ENCODE results near the gene RFTN2.
"Not testable (repeated sequence)": the region's sequence is repeated elsewhere in the genome, so short reads cannot be mapped to it uniquely, and the experiment has no call there.

The RFTN2 gene

GRCh38 chr2:197675246-197675645 lies at the start of gene RFTN2:
Gene RFTN2 (minus strand): TSS chr2:197675587. CDS start chr2:197675458, 129 bp downstream.
- no peak for DNase-seq

GRCh38 chr2:197717863-197718262 lies 42.5 kb upstream of the RFTN2 start:
- DNase-seq, result no peak

GRCh38 chr2:197713271-197713670 lies 37.9 kb upstream of the RFTN2 start:
- no peak for DNase-seq

GRCh38 chr2:197711578-197711977 lies 36.2 kb upstream of the RFTN2 start:
- DNase-seq, result no peak

- no peak for DNase-seq
Measured at GRCh38 chr2:197710424-197711042, 35.1 kb upstream of the RFTN2 start.

GRCh38 chr2:197709140-197709539 lies 33.8 kb upstream of the RFTN2 start:
- DNase-seq, result not testable (repeated sequence)

- no peak for DNase-seq
Measured at GRCh38 chr2:197708331-197708730, 32.9 kb upstream of the RFTN2 start.

GRCh38 chr2:197707316-197708213 lies 32.2 kb upstream of the RFTN2 start:
- peak; percentile 50 for DNase-seq

- DNase-seq, result no peak
Measured at GRCh38 chr2:197706839-197707207, 31.4 kb upstream of the RFTN2 start.

- DNase-seq, result peak; percentile 8
Measured at GRCh38 chr2:197705912-197706838, 30.8 kb upstream of the RFTN2 start.

- peak; percentile 92 for DNase-seq
Measured at GRCh38 chr2:197705121-197705911, 29.9 kb upstream of the RFTN2 start, which contains the start of gene MARS2. Gene MARS2 (plus strand): TSS chr2:197705369. CDS start chr2:197705406, 37 bp downstream.

GRCh38 chr2:197704434-197705120 lies 29.2 kb upstream of the RFTN2 start:
- no peak for DNase-seq

GRCh38 chr2:197700960-197701359 lies 25.6 kb upstream of the RFTN2 start:
- DNase-seq, result no peak

- not testable (repeated sequence) for DNase-seq
Measured at GRCh38 chr2:197699724-197700123, 24.3 kb upstream of the RFTN2 start.

GRCh38 chr2:197696571-197696970 lies 21.2 kb upstream of the RFTN2 start:
- DNase-seq, result not testable (repeated sequence)

GRCh38 chr2:197695971-197696370 lies 20.6 kb upstream of the RFTN2 start:
- not testable (repeated sequence) for DNase-seq

- not testable (repeated sequence) for DNase-seq
Measured at GRCh38 chr2:197695206-197695605, 19.8 kb upstream of the RFTN2 start.

- no peak for DNase-seq
Measured at GRCh38 chr2:197677483-197677882, 2.1 kb upstream of the RFTN2 start.

- no peak for DNase-seq
Measured at GRCh38 chr2:197677056-197677455, 1.7 kb upstream of the RFTN2 start.

GRCh38 chr2:197675711-197676188 lies 363 bp upstream of the RFTN2 start:
- no peak for DNase-seq

GRCh38 chr2:197674591-197674990 lies 796 bp downstream of the RFTN2 start:
- DNase-seq, result no peak

Measured in CD4-positive, alpha-beta T cell treated with Interleukin-17A for 1 hour (primary cell).